HepG2 (cell line): ENCODE results near the gene INF2. TPM values are rescaled to one million over a fixed set of nuclear protein-coding genes. Genes with fewer than 3 reads are reported as not detected.

Source experiments
- ATAC-seq: fragments of 200-7000 bp; cut with Tn5 transposase; 3 replicates; pipeline ENCODE4 v1.9.1; 2020; ENCODE audit warnings: mild to moderate bottlenecking, moderate library complexity
- BruUV-seq: library from RNA; stranded (reverse); fragments of 400-500 nt; replicated peaks from 2 replicates; lab custom pipeline; 2021; lab: Mats Ljungman, UMichigan
- CTCF ChIA-PET: fragments of 300-600 bp; formaldehyde crosslinking; extraction: SDS; loops from one replicate; lab custom pipeline; 2021; ENCODE audit warnings: low total read pairs, inconsistent platforms, low intra/inter-chr PET ratio; lab: Yijun Ruan, JAX
- POLR2A ChIA-PET: fragments of 350-600 bp; sonication (Branson Sonifier 250); formaldehyde crosslinking; loops from one replicate; lab custom pipeline; 2020; ENCODE audit warnings: antibody characterized with exemption, inconsistent platforms; lab: Yijun Ruan, JAX
- DNase-seq: peaks from one replicate; pipeline ENCODE4 v3.0.0-alpha.2; 2015; ENCODE audit warnings: low spot score
- FAIRE-seq: peaks from 3 replicates; lab custom pipeline; 2011; peaks lifted over from hg19 to GRCh38; lab: Jason Lieb, UNC
- H2AFZ ChIP-seq: one replicate; pipeline ENCODE4 v1.6.1; 2011; ENCODE audit warnings: low read length, inconsistent platforms
- H3K27ac ChIP-seq: fragments of 300-600 bp; 3 replicates; pipeline ENCODE4 v1.8.0; 2011; ENCODE audit warnings: mixed run types, mild to moderate bottlenecking, mixed read lengths, low read length, inconsistent platforms; ENCODE audit not compliant: insufficient read depth; ENCODE audit errors: extremely low read length
- H3K27me3 ChIP-seq, 2 experiments: fragments of 200-600 bp in 1 of 2; 2 replicates in 1 of 2; 3 replicates in 1 of 2; pipeline versions ENCODE4 v1.6.0 to v1.8.0; 2011; ENCODE audit warnings: low read length in 2 of 2, mild to moderate bottlenecking in 2 of 2, moderate library complexity in 2 of 2, inconsistent platforms in 1 of 2; ENCODE audit not compliant: insufficient read depth in 2 of 2, control insufficient read depth in 1 of 2
- H3K36me3 ChIP-seq, 2 experiments: fragments of 200-600 bp in 1 of 2; replicated peaks in 1 of 2; 2 replicates in 1 of 2; 3 replicates in 1 of 2; pipeline versions ENCODE4 v1.5.1 to v1.8.0; 2011; ENCODE audit warnings: low read length in 2 of 2, inconsistent platforms in 1 of 2; ENCODE audit not compliant: insufficient read depth in 2 of 2, control insufficient read depth in 1 of 2
- H3K4me1 ChIP-seq: 2 replicates; pipeline ENCODE4 v1.5.1; 2012; ENCODE audit warnings: low read length, inconsistent platforms; ENCODE audit not compliant: insufficient read depth
- H3K4me2 ChIP-seq: 2 replicates; pipeline ENCODE4 v1.6.0; 2011; ENCODE audit warnings: low read depth, low read length, inconsistent platforms
- H3K4me3 ChIP-seq, 3 experiments: fragments of 200-600 bp in 1 of 3; sonication (generic), shearing (Covaris generic) in 1 of 3; replicated peaks in 1 of 3; 2 replicates each; pipeline ENCODE4 v1.5.1; 2011 to 2016; ENCODE audit warnings: low read length in 3 of 3, inconsistent platforms in 2 of 3, low read depth in 2 of 3, mild to moderate bottlenecking in 2 of 3, control low read depth in 1 of 3, mixed read lengths in 1 of 3; ENCODE audit not compliant: insufficient read depth in 1 of 3
- H3K79me2 ChIP-seq: one replicate; pipeline ENCODE4 v1.6.1; 2011; ENCODE audit warnings: low read length, inconsistent platforms; ENCODE audit not compliant: insufficient read depth
- H3K9ac ChIP-seq: 2 replicates; pipeline ENCODE4 v1.6.0; 2011; ENCODE audit warnings: mild to moderate bottlenecking, low read depth, low read length, inconsistent platforms; ENCODE audit not compliant: insufficient read depth
- H3K9me3 ChIP-seq: 2 replicates; pipeline ENCODE4 v1.5.1; 2012; ENCODE audit warnings: mild to moderate bottlenecking, low read length
- H4K20me1 ChIP-seq: 2 replicates; pipeline ENCODE4 v1.6.0; 2011; ENCODE audit warnings: inconsistent platforms, mild to moderate bottlenecking, low read length, moderate library complexity; ENCODE audit not compliant: insufficient read depth
- ATF5 ChIP-seq: sonication (generic); formaldehyde crosslinking; IDR thresholded peaks from 2 replicates; pipeline ENCODE4 v1.4.0; 2020; ENCODE audit warnings: mild to moderate bottlenecking, low read depth, missing genetic modification reagents
- CCDC6 ChIP-seq: sonication (generic); formaldehyde crosslinking; IDR thresholded peaks from 2 replicates; pipeline ENCODE4 v1.8.1; 2022; ENCODE audit warnings: mild to moderate bottlenecking, missing genetic modification reagents, moderate library complexity
- KAT7 ChIP-seq: IDR thresholded peaks from 2 replicates; pipeline ENCODE4 v1.6.1; 2018; ENCODE audit warnings: borderline replicate concordance, missing compliant biosample characterization
- MAF1 ChIP-seq: sonication (generic); formaldehyde crosslinking; IDR thresholded peaks from 2 replicates; pipeline ENCODE4 v1.5.0; 2020; ENCODE audit warnings: missing genetic modification reagents, borderline replicate concordance
- MAZ ChIP-seq, 2 experiments: sonication (generic) in 1 of 2; formaldehyde crosslinking in 1 of 2; IDR thresholded peaks; 2 replicates each; pipeline versions ENCODE4 v1.5.0 to v1.6.1; 2012 to 2020; ENCODE audit warnings: low read depth in 2 of 2, mild to moderate bottlenecking in 2 of 2, borderline replicate concordance in 1 of 2, improper control_type of control experiment in 1 of 2, low read length in 1 of 2, missing genetic modification reagents in 1 of 2, moderate library complexity in 1 of 2
- MEIS1 ChIP-seq: sonication (generic); formaldehyde crosslinking; IDR thresholded peaks from 2 replicates; pipeline ENCODE4 v1.9.0; 2021; ENCODE audit warnings: mild to moderate bottlenecking, missing genetic modification reagents, moderate library complexity, borderline replicate concordance
- U2AF1 ChIP-seq: fragments of 200-400 bp; formaldehyde crosslinking; optimal IDR thresholded peaks from 2 replicates; pipeline ENCODE3; 2017; ENCODE audit warnings: mild to moderate bottlenecking, low read depth, low read length
- XBP1 ChIP-seq: sonication (generic); formaldehyde crosslinking; IDR thresholded peaks from 2 replicates; pipeline ENCODE4 v1.5.0; 2020; ENCODE audit warnings: missing genetic modification reagents
- ZNF276 ChIP-seq: sonication (generic); formaldehyde crosslinking; IDR thresholded peaks from 2 replicates; pipeline ENCODE4 v1.4.0; 2020; ENCODE audit warnings: mild to moderate bottlenecking, low read depth, missing genetic modification reagents
- ZNF549 ChIP-seq: sonication (generic); formaldehyde crosslinking; IDR thresholded peaks from 2 replicates; pipeline ENCODE4 v1.5.0; 2020; ENCODE audit warnings: missing genetic modification reagents
- ZNF562 ChIP-seq: sonication (generic); formaldehyde crosslinking; IDR thresholded peaks from 2 replicates; pipeline ENCODE4 v1.8.0; 2022; ENCODE audit warnings: missing genetic modification reagents, borderline replicate concordance
- ZNF740 ChIP-seq: sonication (generic); formaldehyde crosslinking; IDR thresholded peaks from 2 replicates; pipeline ENCODE4 v1.4.0; 2020; ENCODE audit warnings: missing genetic modification reagents
- ZNF879 ChIP-seq: sonication (generic); formaldehyde crosslinking; IDR thresholded peaks from 2 replicates; pipeline ENCODE4 v1.8.1; 2023; ENCODE audit warnings: missing genetic modification reagents
- WGBS: methylation state at CpG from one replicate; pipeline ENCODE4 v1.1.6; 2017; ENCODE audit warnings: low lambda C conversion rate; 5-methylcytosine and 5-hydroxymethylcytosine counted together
- in situ Hi-C: cut with HindIII; loops from 2 replicates; pipeline ENCODE4 v1.10.0; 2017; ENCODE audit warnings: low pct_unique_long_range_greater_than_20kb; ENCODE audit not compliant: extremely low pct_ligation_motif_present
- intact Hi-C: fragments of 100-400 bp; cut with micrococcal nuclease; formaldehyde crosslinking; loops from one replicate; pipeline ENCODE4 v1.10.0; 2022; ENCODE audit not compliant: unreplicated experiment
- polyA plus RNA-seq, 8 experiments: library from polyadenylated mRNA; depleted of rRNA in 3 of 8; stranded (reverse) in 7 of 8; unstranded in 1 of 8; fragments of >200 nt; fragmentation: Illumina TruSeq in 4 of 8; extraction: Trizol in 4 of 8; gene quantifications; 2 replicates each; pipeline versions ENCODE4 v1.2.1 to v1.2.3, GENCODE V29; 2011 to 2016; ENCODE audit warnings: low read depth in 4 of 8, missing spikeins in 1 of 8, mixed read lengths in 1 of 8; ENCODE audit not compliant: insufficient read depth in 1 of 8
- total RNA-seq, 5 experiments: library from RNA; depleted of rRNA; stranded (reverse); fragments of >200 nt; fragmentation: Illumina TruSeq; extraction: Trizol; gene quantifications; 2 replicates each; pipeline ENCODE4 v1.2.3, GENCODE V29; 2016; ENCODE audit warnings: low read depth in 1 of 5
- TF ChIP-seq, protein P1 (sequence below): sonication (generic); formaldehyde crosslinking; IDR thresholded peaks from 2 replicates; pipeline ENCODE4 v1.4.0; 2020; ENCODE audit warnings: missing genetic modification reagents

INF2 gene
- total and polyA plus RNA-seq, 2 of the 13 experiments (the other 11 are each of a cell fraction or from before 2014, with no cell fraction given), result 16.4 to 26.4 TPM

- TF ChIP-seq, protein P1, sequence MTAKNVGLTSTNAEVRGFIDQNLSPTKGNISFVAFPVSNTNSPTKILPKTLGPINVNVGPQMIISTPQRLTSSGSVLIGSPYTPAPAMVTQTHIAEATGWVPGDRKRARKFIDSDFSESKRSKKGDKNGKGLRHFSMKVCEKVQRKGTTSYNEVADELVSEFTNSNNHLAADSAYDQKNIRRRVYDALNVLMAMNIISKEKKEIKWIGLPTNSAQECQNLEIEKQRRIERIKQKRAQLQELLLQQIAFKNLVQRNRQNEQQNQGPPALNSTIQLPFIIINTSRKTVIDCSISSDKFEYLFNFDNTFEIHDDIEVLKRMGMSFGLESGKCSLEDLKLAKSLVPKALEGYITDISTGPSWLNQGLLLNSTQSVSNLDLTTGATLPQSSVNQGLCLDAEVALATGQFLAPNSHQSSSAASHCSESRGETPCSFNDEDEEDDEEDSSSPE (CRISPR knock-in tag), result no peak
These were observed 24.2 kb upstream of the INF2 start (continued) for GRCh38 chr14:104665114-104665656.

- DNase-seq (peak; percentile 96), FAIRE-seq (no peak), ATAC-seq (peak; percentile 90)
- Histone ChIP-seq H3K79me2 (no peaks in the 10 kb centered on the region), H4K20me1 (no peaks in the 10 kb centered on the region), H3K27ac (peak overlapping the region; percentile 97), H3K4me3 (peak overlapping the region; percentile 29 to 69 (median 53); a peak in 5 of 6 replicates), H3K27me3 (peaks cover 0 to 1% of the 10 kb centered on the region in 2 experiments; a peak in 1 of 5 replicates), H3K9ac (peak overlapping the region; percentile 88), H2AFZ (no peak overlapping the region), H3K36me3 (no peaks in the 10 kb centered on the region), H3K4me1 (peaks cover 48% of the 10 kb centered on the region), H3K4me2 (peak overlapping the region; percentile 88), H3K9me3 (no peaks in the 10 kb centered on the region)
- ChIA-PET POLR2A (interaction anchor here (0.8 to 3.7 kb wide), 24 partner anchors 8 to 826 kb away, joined by 3 to 179 read pairs (median 6); partner anchors contain the start of genes CDCA4, CLBA1, INF2 and SIVA1), CTCF (interaction anchor here (0.8 to 1.7 kb wide), 4 partner anchors 16 to 43 kb away, joined by 3 to 5 read pairs (median 4); no protein-coding TSS in a partner anchor)
- intact Hi-C loops (loop anchor here (1.0 kb wide), 1 partner anchor 10 kb away; no protein-coding TSS in a partner anchor), in situ Hi-C loops (no loop called here)
- TSS peak; percentile 97 for BruUV-seq
- 0% methylated on average over 9 of the region's 27 CpGs for WGBS
- TF ChIP-seq ATF5 (CRISPR knock-in tag) (no peak; the same call in 1 of the 2 replicates), ZNF276 (CRISPR knock-in tag) (no peak), MAF1 (CRISPR knock-in tag) (no peak), ZNF879 (CRISPR knock-in tag) (no peak), U2AF1 (no peak), ZNF562 (CRISPR knock-in tag) (no peak), ZNF549 (CRISPR knock-in tag) (no peak), XBP1 (CRISPR knock-in tag) (no peak), ZNF740 (CRISPR knock-in tag) (no peak; the same call in 1 of the 2 replicates), MEIS1 (CRISPR knock-in tag) (peak; percentile 94; the same call in 1 of the 2 replicates), MAZ (IDR thresholded peaks at IDR 0.05; ENCODE audit: borderline replicate concordance, low read depth, low read length) (peak; percentile 92), MAZ (CRISPR knock-in tag; IDR thresholded peaks at IDR 0.05; ENCODE audit: low read depth) (peak; percentile 67), CCDC6 (CRISPR knock-in tag) (peak; percentile 41; the same call in 1 of the 2 replicates), KAT7 (CRISPR knock-in tag) (no peak)
These were observed 23.5 kb upstream of the INF2 start for GRCh38 chr14:104665657-104666522.
